HG03558 (cell line): ENCODE measurements around the gene POLR1H.
"Not testable (repeated sequence)": the region's sequence is repeated elsewhere in the genome, so short reads cannot be mapped to it uniquely, and the experiment has no call there.

Source experiments
- ATAC-seq: cut with Tn5 transposase; IDR thresholded peaks from one replicate; pipeline ENCODE4 v1.9.1; 2021; ENCODE audit warnings: moderate number of reproducible peaks; ENCODE audit not compliant: unreplicated experiment; ENCODE audit errors: extremely low read depth

POLR1H gene

GRCh38 chr6:30061092-30061857, at the start of gene POLR1H:
Gene POLR1H, plus strand, starts transcription at chr6:30061265. Its CDS starts 260 bp downstream, at chr6:30061525.
- ATAC-seq = peak; percentile 60

GRCh38 chr6:30013291-30013922, 47.7 kb upstream of the POLR1H start:
- no peak for ATAC-seq

GRCh38 chr6:30019819-30020218, 41.2 kb upstream of the POLR1H start:
- ATAC-seq = no peak

GRCh38 chr6:30020626-30021025, 40.4 kb upstream of the POLR1H start:
- ATAC-seq = no peak

GRCh38 chr6:30022189-30022588, 38.9 kb upstream of the POLR1H start:
- ATAC-seq = no peak

- ATAC-seq = not testable (repeated sequence)
These were observed 38.4 kb upstream of the POLR1H start for GRCh38 chr6:30022712-30023111.

- ATAC-seq = no peak
These were observed 35.9 kb upstream of the POLR1H start for GRCh38 chr6:30025186-30025585.

- no peak for ATAC-seq
These were observed 31.5 kb upstream of the POLR1H start for GRCh38 chr6:30029588-30029987.

GRCh38 chr6:30031381-30031780, 29.7 kb upstream of the POLR1H start:
- no peak for ATAC-seq

- ATAC-seq = not testable (repeated sequence)
These were observed 27.6 kb upstream of the POLR1H start for GRCh38 chr6:30033440-30033839.

GRCh38 chr6:30035784-30036183, 25.3 kb upstream of the POLR1H start:
- ATAC-seq = no peak

- no peak for ATAC-seq
These were observed 23.8 kb upstream of the POLR1H start for GRCh38 chr6:30037182-30037788.

GRCh38 chr6:30041221-30041620, 19.8 kb upstream of the POLR1H start:
- ATAC-seq = no peak

GRCh38 chr6:30041821-30042220, 19.2 kb upstream of the POLR1H start:
- ATAC-seq = no peak

GRCh38 chr6:30042476-30042875, 18.6 kb upstream of the POLR1H start:
- ATAC-seq = no peak

GRCh38 chr6:30042914-30043313, 18.2 kb upstream of the POLR1H start:
- ATAC-seq = no peak

- no peak for ATAC-seq
These were observed 17.3 kb upstream of the POLR1H start for GRCh38 chr6:30043744-30044143.

- ATAC-seq = no peak
These were observed 16.4 kb upstream of the POLR1H start for GRCh38 chr6:30044630-30045029.

GRCh38 chr6:30047220-30047619, 13.8 kb upstream of the POLR1H start:
- ATAC-seq = no peak

- no peak for ATAC-seq
These were observed 7.4 kb upstream of the POLR1H start for GRCh38 chr6:30053682-30054081.

- ATAC-seq = no peak
These were observed 5.6 kb upstream of the POLR1H start for GRCh38 chr6:30055513-30055912.
